Caco-2 (cell line): ENCODE data around the gene CRTC1. TPM values are rescaled to one million over a fixed set of nuclear protein-coding genes. Genes with fewer than 3 reads are reported as not detected.

ENCODE experiments used
- BruUV-seq: library from RNA; stranded (reverse); fragments of 400-500 nt; replicated peaks from 2 replicates; lab custom pipeline; 2021; lab: Mats Ljungman, UMichigan
- CTCF ChIA-PET: fragments of 300-600 bp; sonication (Branson Sonifier 250); formaldehyde crosslinking; loops from one replicate; lab custom pipeline; 2022; ENCODE audit warnings: antibody characterized with exemption; lab: Charles Lee
- POLR2A ChIA-PET: fragments of 300-600 bp; sonication (Branson Sonifier 250); formaldehyde crosslinking; loops from one replicate; lab custom pipeline; 2022; ENCODE audit warnings: antibody characterized with exemption; lab: Charles Lee
- DNase-seq, 2 experiments: peaks; one replicate each; pipeline versions ENCODE4 v3.0.0 to v3.0.0-alpha.2; 2020 to 2022
- H3K27me3 ChIP-seq: replicated peaks from 2 replicates; pipeline ENCODE4 v1.6.0; 2011; ENCODE audit warnings: low read length; ENCODE audit not compliant: control insufficient read depth, insufficient read depth
- H3K36me3 ChIP-seq: 2 replicates; pipeline ENCODE4 v1.5.1; 2011; ENCODE audit warnings: low read length; ENCODE audit not compliant: control insufficient read depth, insufficient read depth
- H3K4me1 ChIP-seq: fragments of 250-450 bp; sonication (Bioruptor Pico); 2 replicates; pipeline ENCODE4 v1.5.1; 2020; ENCODE audit warnings: mild to moderate bottlenecking
- H3K4me3 ChIP-seq: 2 replicates; pipeline ENCODE4 v1.5.1; 2011; ENCODE audit warnings: low read depth, mild to moderate bottlenecking, control low read depth, low read length
- H3K9me3 ChIP-seq: fragments of 250-450 bp; sonication (Bioruptor Pico); 2 replicates; pipeline ENCODE4 v1.5.1; 2020; ENCODE audit warnings: mild to moderate bottlenecking, moderate library complexity
- H3K27ac Mint-ChIP-seq: one replicate; pipeline ENCODE4 v1.8.0; 2022; ENCODE audit warnings: mixed read lengths; ENCODE audit not compliant: unreplicated experiment
- H3K27me3 Mint-ChIP-seq: one replicate; pipeline ENCODE4 v1.8.0; 2022; ENCODE audit warnings: mixed read lengths; ENCODE audit not compliant: insufficient read depth, unreplicated experiment
- H3K36me3 Mint-ChIP-seq: one replicate; pipeline ENCODE4 v1.8.0; 2022; ENCODE audit warnings: mild to moderate bottlenecking, mixed read lengths; ENCODE audit not compliant: insufficient read depth, unreplicated experiment
- H3K4me1 Mint-ChIP-seq: one replicate; pipeline ENCODE4 v1.8.0; 2022; ENCODE audit warnings: low read depth, mixed read lengths; ENCODE audit not compliant: unreplicated experiment
- H3K4me3 Mint-ChIP-seq: one replicate; pipeline ENCODE4 v1.8.0; 2022; ENCODE audit warnings: mild to moderate bottlenecking, moderate library complexity, mixed read lengths; ENCODE audit not compliant: unreplicated experiment
- H3K9me3 Mint-ChIP-seq: one replicate; pipeline ENCODE4 v1.8.0; 2022; ENCODE audit warnings: mixed read lengths; ENCODE audit not compliant: unreplicated experiment
- CTCF ChIP-seq, 2 experiments: fragments of 200-600 bp in 1 of 2; IDR thresholded peaks; 1 replicate in 1 of 2; 2 replicates in 1 of 2; pipeline versions ENCODE4 v1.5.1 to v1.8.0; 2011 to 2022; ENCODE audit warnings: antibody characterized with exemption in 1 of 2, control low read depth in 1 of 2, inconsistent platforms in 1 of 2, low read depth in 1 of 2, low read length in 1 of 2, mild to moderate bottlenecking in 1 of 2, moderate library complexity in 1 of 2; ENCODE audit not compliant: insufficient read depth in 1 of 2, severe bottlenecking in 1 of 2, unreplicated experiment in 1 of 2
- intact Hi-C: fragments of 100-400 bp; cut with micrococcal nuclease; formaldehyde crosslinking; loops from one replicate; pipeline ENCODE4 v1.10.0; 2022; ENCODE audit not compliant: unreplicated experiment
- total RNA-seq: library from RNA; stranded (reverse); gene quantifications from 2 replicates; pipeline ENCODE4 v1.2.3, GENCODE V29; 2022

Gene CRTC1
- total RNA-seq, 1 experiment from 2014 or later = 13.8 TPM

DNA sequence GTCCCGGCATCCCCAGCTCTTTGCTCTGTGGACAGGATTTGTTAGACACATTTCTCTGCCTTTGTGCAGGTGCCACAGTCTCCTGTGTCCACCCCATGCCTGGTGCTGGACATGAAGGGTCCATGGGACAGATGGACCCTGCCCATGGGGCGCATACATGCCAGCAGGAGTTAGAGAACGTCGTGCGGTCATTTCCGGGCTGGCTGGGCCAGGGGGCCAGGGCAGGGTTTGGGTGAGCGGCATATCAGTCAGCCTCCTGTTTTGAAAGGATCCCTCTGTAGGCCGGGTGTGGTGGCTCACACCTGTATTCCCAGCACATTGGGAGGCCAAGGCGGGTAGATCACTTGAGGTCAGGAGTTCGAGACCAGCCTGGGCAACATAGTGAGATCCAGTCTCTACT, 35.7 kb upstream of the CRTC1 start:
- Mint-ChIP-seq H3K4me3 (no peak overlapping the region), H3K27me3 (no peaks in the 10 kb centered on the region), H3K9me3 (no peaks in the 10 kb centered on the region), H3K27ac (no peak overlapping the region), H3K36me3 (peaks cover 3% of the 10 kb centered on the region), H3K4me1 (no peaks in the 10 kb centered on the region)
- BruUV-seq = no TSS peak
- H3K4me3 ChIP-seq = no peak overlapping the region
- ChIA-PET POLR2A (no interaction called here), CTCF (interaction anchor here (0.6 kb wide), 2 partner anchors 25 to 54 kb away, joined by 3 read pairs; no protein-coding TSS in a partner anchor)
- no peaks in the 10 kb centered on the region; the same call in 1 of the 2 replicates for H3K36me3 ChIP-seq
- no peaks in the 10 kb centered on the region for H3K9me3 ChIP-seq
- H3K4me1 ChIP-seq = no peaks in the 10 kb centered on the region
- no peak for DNase-seq
- intact Hi-C loops = no loop called here
- no peak for TF ChIP-seq CTCF (IDR thresholded peaks at IDR 0.05; ENCODE audit: insufficient read depth in 1 of 2, low read depth in 1 of 2, low read length in 1 of 2, severe bottlenecking in 1 of 2, unreplicated experiment in 1 of 2)
- no peaks in the 10 kb centered on the region for H3K27me3 ChIP-seq

DNA sequence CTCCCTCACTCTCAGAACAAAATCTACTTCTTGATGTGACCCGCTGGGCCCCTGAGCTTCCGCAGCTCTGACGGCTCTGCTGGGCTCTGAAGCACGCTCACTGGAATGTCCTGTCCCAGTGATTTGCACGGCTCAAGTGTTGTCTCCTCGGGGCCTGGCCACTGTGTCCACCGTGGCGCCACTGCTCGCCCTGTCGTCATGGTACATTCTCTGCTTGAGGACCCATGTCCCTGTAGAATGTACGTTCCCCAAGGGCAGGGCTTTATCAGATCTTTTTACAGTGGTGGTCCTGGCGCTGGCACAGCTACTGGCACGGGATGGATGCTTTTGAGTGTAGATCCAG, 34.5 kb upstream of the CRTC1 start:
- ChIA-PET POLR2A (no interaction called here), CTCF (no interaction called here)
- Histone ChIP-seq H3K9me3 (no peaks in the 10 kb centered on the region), H3K4me1 (no peaks in the 10 kb centered on the region), H3K27me3 (no peaks in the 10 kb centered on the region), H3K4me3 (no peak overlapping the region), H3K36me3 (no peaks in the 10 kb centered on the region; the same call in 1 of the 2 replicates)
- H3K4me1 Mint-ChIP-seq = no peaks in the 10 kb centered on the region
- no TSS peak for BruUV-seq
- no peak for TF ChIP-seq CTCF (IDR thresholded peaks at IDR 0.05; ENCODE audit: insufficient read depth in 1 of 2, low read depth in 1 of 2, low read length in 1 of 2, severe bottlenecking in 1 of 2, unreplicated experiment in 1 of 2)
- DNase-seq = no peak
- H3K27ac Mint-ChIP-seq = no peak overlapping the region
- no peaks in the 10 kb centered on the region for H3K9me3 Mint-ChIP-seq
- no peaks in the 10 kb centered on the region for H3K27me3 Mint-ChIP-seq
- H3K36me3 Mint-ChIP-seq = peaks cover 5% of the 10 kb centered on the region
- intact Hi-C loops = no loop called here
- H3K4me3 Mint-ChIP-seq = no peak overlapping the region

- no peak for TF ChIP-seq CTCF (IDR thresholded peaks at IDR 0.05; ENCODE audit: insufficient read depth in 1 of 2, low read depth in 1 of 2, low read length in 1 of 2, severe bottlenecking in 1 of 2, unreplicated experiment in 1 of 2)
- no peaks in the 10 kb centered on the region for H3K4me1 ChIP-seq
- Mint-ChIP-seq H3K27me3 (no peaks in the 10 kb centered on the region), H3K27ac (no peak overlapping the region), H3K4me3 (no peak overlapping the region), H3K36me3 (peaks cover 5% of the 10 kb centered on the region), H3K9me3 (peaks cover 5% of the 10 kb centered on the region), H3K4me1 (no peaks in the 10 kb centered on the region)
- no peaks in the 10 kb centered on the region; the same call in 1 of the 2 replicates for H3K36me3 ChIP-seq
- intact Hi-C loops = no loop called here
- H3K9me3 ChIP-seq = no peaks in the 10 kb centered on the region
- ChIA-PET POLR2A (no interaction called here), CTCF (no interaction called here)
- no peak overlapping the region for H3K4me3 ChIP-seq
- no TSS peak for BruUV-seq
- H3K27me3 ChIP-seq = no peaks in the 10 kb centered on the region
- no peak for DNase-seq
Observed at GRCh38 chr19:18649371-18650020, 34.0 kb upstream of the CRTC1 start.
